ENCODE measurements around the gene SHC3.

GRCh38 chr9:88973281-88974045 lies 205.2 kb downstream of the SHC3 start:
- no peak for TF ChIP-seq GATA2 (IDR thresholded peaks at IDR 0.05; ENCODE audit: low read depth, low read length)
- TF ChIP-seq GATA3 (IDR thresholded peaks at IDR 0.05; ENCODE audit: low read depth, low read length): no peak
